CD8-positive, alpha-beta memory T cell (primary cell): ENCODE results near the gene INPP5E. TPM values are rescaled to one million over a fixed set of nuclear protein-coding genes. Genes with fewer than 3 reads are reported as not detected.

Experiments
- CTCF ChIA-PET: fragments of 350-600 bp; sonication (Branson Sonifier 250); formaldehyde crosslinking; loops from one replicate; lab custom pipeline; 2021; ENCODE audit warnings: antibody characterized with exemption; lab: Charles Lee
- POLR2A ChIA-PET: fragments of 350-600 bp; sonication (Branson Sonifier 250); formaldehyde crosslinking; loops from one replicate; lab custom pipeline; 2021; ENCODE audit warnings: antibody characterized with exemption; lab: Charles Lee
- DNase-seq, 5 donors: peaks; one replicate each; pipeline versions ENCODE4 v3.0.0 to v3.0.0-alpha.2; 2020 to 2022; ENCODE audit warnings: mixed read lengths in 1 of 5
- H3K27ac ChIP-seq: one replicate; pipeline ENCODE4 v1.7.0; 2013; ENCODE audit warnings: low read depth, mild to moderate bottlenecking, low read length, moderate library complexity
- H3K27me3 ChIP-seq: 2 replicates; pipeline ENCODE4 v1.7.0; 2013; ENCODE audit warnings: low read length, mild to moderate bottlenecking; ENCODE audit not compliant: insufficient read depth, poor library complexity, severe bottlenecking
- H3K36me3 ChIP-seq: 2 replicates; pipeline ENCODE4 v1.7.0; 2013; ENCODE audit warnings: mild to moderate bottlenecking, low read length, moderate library complexity; ENCODE audit not compliant: insufficient read depth
- H3K4me1 ChIP-seq: 2 replicates; pipeline ENCODE4 v1.7.0; 2013; ENCODE audit warnings: mild to moderate bottlenecking, low read length, moderate library complexity; ENCODE audit not compliant: insufficient read depth
- H3K4me3 ChIP-seq: 2 replicates; pipeline ENCODE4 v1.7.0; 2013; ENCODE audit warnings: mild to moderate bottlenecking, low read length
- H3K9me3 ChIP-seq: 2 replicates; pipeline ENCODE4 v1.7.0; 2013; ENCODE audit warnings: mild to moderate bottlenecking, low read length
- H3K27ac Mint-ChIP-seq, 8 donors: one replicate each; pipeline ENCODE4 v1.8.0; 2020 to 2021; ENCODE audit warnings: mixed read lengths in 8 of 8, mild to moderate bottlenecking in 6 of 8, inconsistent platforms in 3 of 8, moderate library complexity in 3 of 8
- H3K27me3 Mint-ChIP-seq, 2 donors: one replicate each; pipeline ENCODE4 v1.8.0; 2020 to 2021; ENCODE audit warnings: mixed read lengths in 2 of 2, mild to moderate bottlenecking in 1 of 2, moderate library complexity in 1 of 2
- H3K36me3 Mint-ChIP-seq, 3 donors: one replicate each; pipeline ENCODE4 v1.8.0; 2020 to 2021; ENCODE audit warnings: mixed read lengths in 3 of 3, inconsistent platforms in 1 of 3, mild to moderate bottlenecking in 1 of 3
- H3K4me1 Mint-ChIP-seq, 3 donors: one replicate each; pipeline ENCODE4 v1.8.0; 2020 to 2021; ENCODE audit warnings: mixed read lengths in 3 of 3, inconsistent platforms in 1 of 3, mild to moderate bottlenecking in 1 of 3
- H3K4me3 Mint-ChIP-seq, 7 donors: one replicate each; pipeline ENCODE4 v1.8.0; 2020 to 2021; ENCODE audit warnings: mixed read lengths in 7 of 7, mild to moderate bottlenecking in 6 of 7, moderate library complexity in 4 of 7, inconsistent platforms in 2 of 7
- H3K9me3 Mint-ChIP-seq, 5 donors: one replicate each; pipeline ENCODE4 v1.8.0; 2020 to 2022; ENCODE audit warnings: mixed read lengths in 5 of 5, mild to moderate bottlenecking in 3 of 5, moderate library complexity in 2 of 5, inconsistent platforms in 1 of 5
- polyA plus RNA-seq: library from polyadenylated mRNA; unstranded; fragments of 300-500 nt; fragmentation: Illumina TruSeq; gene quantifications from one replicate; pipeline ENCODE4 v1.2.3, GENCODE V29; 2021
- total RNA-seq, 2 experiments: library from RNA; stranded (reverse); gene quantifications; one replicate each; pipeline ENCODE4 v1.2.3, GENCODE V29; 2021

Gene INPP5E
- total and polyA plus RNA-seq, 3 experiments from 2014 or later, result 5.3 to 19.2 (median 18.0) TPM

GRCh38 chr9:136438548-136439480 lies 831 bp downstream of the INPP5E start:
- CTCF ChIA-PET, result interaction anchor here (1.0 to 1.2 kb wide), 2 partner anchors 13 to 76 kb away, joined by 3 read pairs; partner anchors contain the start of gene DNLZ
- Histone ChIP-seq H3K36me3 (no peaks in the 10 kb centered on the region), H3K9me3 (no peaks in the 10 kb centered on the region), H3K27ac (peak overlapping the region; percentile 61), H3K27me3 (no peaks in the 10 kb centered on the region), H3K4me3 (peak overlapping the region; percentile 59), H3K4me1 (peaks cover 23% of the 10 kb centered on the region)
- peak overlapping the region; percentile 83 to 92 (median 86) for H3K4me3 Mint-ChIP-seq
- peak overlapping the region in 7 of 8 donors; percentile 17 to 88 (median 79) for H3K27ac Mint-ChIP-seq
- H3K36me3 Mint-ChIP-seq, result peaks cover 0 to 47% (median 6%) of the 10 kb centered on the region in 3 donors
- POLR2A ChIA-PET, result no interaction called here
- no peaks in the 10 kb centered on the region for H3K27me3 Mint-ChIP-seq
- peaks cover 22 to 29% (median 22%) of the 10 kb centered on the region in 3 donors for H3K4me1 Mint-ChIP-seq
- peak; percentile 42 to 77 (median 47) for DNase-seq
- H3K9me3 Mint-ChIP-seq, result no peaks in the 10 kb centered on the region

- CTCF ChIA-PET, result interaction anchor here (1.0 to 1.2 kb wide), 2 partner anchors 12 to 75 kb away, joined by 3 read pairs; partner anchors contain the start of gene DNLZ
- Histone ChIP-seq H3K4me1 (peaks cover 23% of the 10 kb centered on the region), H3K9me3 (no peaks in the 10 kb centered on the region), H3K36me3 (no peaks in the 10 kb centered on the region), H3K27ac (peak overlapping the region; percentile 61), H3K27me3 (no peaks in the 10 kb centered on the region), H3K4me3 (peak overlapping the region; percentile 59)
- POLR2A ChIA-PET, result no interaction called here
- H3K36me3 Mint-ChIP-seq, result peaks cover 0 to 41% (median 2%) of the 10 kb centered on the region in 3 donors
- no peaks in the 10 kb centered on the region for H3K9me3 Mint-ChIP-seq
- H3K4me3 Mint-ChIP-seq, result peak overlapping the region; percentile 83 to 92 (median 86)
- no peaks in the 10 kb centered on the region for H3K27me3 Mint-ChIP-seq
- H3K4me1 Mint-ChIP-seq, result peaks cover 22 to 29% (median 22%) of the 10 kb centered on the region in 3 donors
- peak in 1 of 5 donors; percentile 26 for DNase-seq
- peak overlapping the region; percentile 41 to 88 (median 73) for H3K27ac Mint-ChIP-seq
Observed at GRCh38 chr9:136437839-136438547, 1.7 kb downstream of the INPP5E start.

GRCh38 chr9:136437430-136437829 lies 2.2 kb downstream of the INPP5E start:
- Mint-ChIP-seq H3K36me3 (peaks cover 0 to 35% (median 2%) of the 10 kb centered on the region in 3 donors), H3K4me3 (peak overlapping the region; percentile 83 to 92 (median 86)), H3K27ac (peak overlapping the region in 5 of 8 donors; percentile 39 to 88 (median 78)), H3K4me1 (peaks cover 22 to 29% (median 22%) of the 10 kb centered on the region in 3 donors), H3K27me3 (no peaks in the 10 kb centered on the region), H3K9me3 (no peaks in the 10 kb centered on the region)
- Histone ChIP-seq H3K27me3 (no peaks in the 10 kb centered on the region), H3K36me3 (no peaks in the 10 kb centered on the region), H3K4me1 (peaks cover 23% of the 10 kb centered on the region), H3K27ac (peak overlapping the region; percentile 12), H3K4me3 (peak overlapping the region; percentile 12), H3K9me3 (no peaks in the 10 kb centered on the region)
- ChIA-PET CTCF (no interaction called here), POLR2A (no interaction called here)
- DNase-seq, result no peak

- DNase-seq, result no peak
- no peaks in the 10 kb centered on the region for H3K27me3 Mint-ChIP-seq
- CTCF ChIA-PET, result interaction anchor here (1.2 kb wide), 1 partner anchor 15 kb away, joined by 3 read pairs; no protein-coding TSS in a partner anchor
- Histone ChIP-seq H3K9me3 (no peaks in the 10 kb centered on the region), H3K4me1 (peaks cover 23% of the 10 kb centered on the region), H3K27ac (no peak overlapping the region), H3K36me3 (no peaks in the 10 kb centered on the region), H3K27me3 (no peaks in the 10 kb centered on the region), H3K4me3 (no peak overlapping the region)
- POLR2A ChIA-PET, result no interaction called here
- no peaks in the 10 kb centered on the region for H3K9me3 Mint-ChIP-seq
- H3K4me3 Mint-ChIP-seq, result peak overlapping the region in 6 of 7 donors; percentile 14 to 91 (median 83)
- H3K36me3 Mint-ChIP-seq, result peaks cover 0 to 24% (median 2%) of the 10 kb centered on the region in 3 donors
- peak overlapping the region in 2 of 8 donors; percentile 50 to 68 for H3K27ac Mint-ChIP-seq
- peaks cover 22 to 29% (median 22%) of the 10 kb centered on the region in 3 donors for H3K4me1 Mint-ChIP-seq
Observed at GRCh38 chr9:136436055-136436634, 3.5 kb downstream of the INPP5E start.

GRCh38 chr9:136434580-136435169 lies 5.0 kb downstream of the INPP5E start:
- Mint-ChIP-seq H3K27ac (no peak overlapping the region), H3K36me3 (peaks cover 0 to 28% (median 2%) of the 10 kb centered on the region in 3 donors), H3K4me1 (peaks cover 21 to 29% (median 22%) of the 10 kb centered on the region in 3 donors), H3K4me3 (no peak overlapping the region), H3K27me3 (no peaks in the 10 kb centered on the region), H3K9me3 (no peaks in the 10 kb centered on the region)
- no peaks in the 10 kb centered on the region for H3K27me3 ChIP-seq
- DNase-seq, result no peak
- H3K9me3 ChIP-seq, result no peaks in the 10 kb centered on the region
- CTCF ChIA-PET, result interaction anchor here (0.7 kb wide), 1 partner anchor 11 kb away, joined by 3 read pairs; no protein-coding TSS in a partner anchor
- no peaks in the 10 kb centered on the region for H3K36me3 ChIP-seq
- peaks cover 18% of the 10 kb centered on the region for H3K4me1 ChIP-seq
- POLR2A ChIA-PET, result no interaction called here
- H3K4me3 ChIP-seq, result no peak overlapping the region
- no peak overlapping the region for H3K27ac ChIP-seq

GRCh38 chr9:136433849-136434579 lies 5.6 kb downstream of the INPP5E start:
- no peak for DNase-seq
- POLR2A ChIA-PET, result no interaction called here
- Histone ChIP-seq H3K27me3 (no peaks in the 10 kb centered on the region), H3K27ac (no peak overlapping the region), H3K9me3 (no peaks in the 10 kb centered on the region), H3K36me3 (no peaks in the 10 kb centered on the region), H3K4me1 (peaks cover 18% of the 10 kb centered on the region), H3K4me3 (no peak overlapping the region)
- Mint-ChIP-seq H3K36me3 (peaks cover 0 to 34% (median 2%) of the 10 kb centered on the region in 3 donors), H3K27ac (no peak overlapping the region), H3K27me3 (no peaks in the 10 kb centered on the region), H3K9me3 (no peaks in the 10 kb centered on the region), H3K4me3 (peak overlapping the region in 1 of 7 donors; percentile 14), H3K4me1 (peaks cover 21 to 29% (median 22%) of the 10 kb centered on the region in 3 donors)
- CTCF ChIA-PET, result interaction anchor here (0.7 kb wide), 1 partner anchor 12 kb away, joined by 3 read pairs; no protein-coding TSS in a partner anchor
